HFF-Myc (cell line): ENCODE measurements around the gene ANKRD16.
"Not testable (repeated sequence)": the region's sequence is repeated elsewhere in the genome, so short reads cannot be mapped to it uniquely, and the experiment has no call there.

Source experiments
- DNase-seq: peaks from one replicate; pipeline ENCODE4 v3.0.0-alpha.2; 2011; ENCODE audit warnings: low read depth; ENCODE audit errors: extremely low read depth
- H3K4me3 ChIP-seq: replicated peaks from 2 replicates; pipeline ENCODE4 v1.5.1; 2011; ENCODE audit warnings: low read depth, mild to moderate bottlenecking, control low read depth, low read length
- TF ChIP-seq, protein P1 (sequence below): IDR thresholded peaks from 2 replicates; pipeline ENCODE4 v1.5.1; 2012; ENCODE audit warnings: mild to moderate bottlenecking, low read depth, low read length, control low read depth; ENCODE audit errors: missing control alignments

ANKRD16 gene

DNA sequence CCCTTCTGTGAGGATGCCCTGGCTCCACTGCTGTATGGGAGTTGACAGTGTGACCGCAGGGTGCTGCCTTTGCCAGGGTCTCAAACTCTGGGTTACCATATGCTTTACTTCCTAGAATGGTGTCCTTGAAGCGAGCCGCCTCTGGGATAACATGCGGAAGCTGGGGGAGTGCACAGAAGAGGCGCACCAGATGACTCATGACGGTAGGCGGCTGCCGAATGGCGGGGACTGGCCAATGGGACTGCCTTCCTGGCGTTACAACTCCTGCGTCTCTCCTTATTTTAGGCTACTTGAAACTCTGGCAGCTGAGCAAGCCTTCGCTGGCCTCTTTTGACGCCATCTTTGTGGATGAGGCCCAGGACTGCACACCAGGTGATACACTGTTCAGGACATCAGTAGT, 27.6 kb upstream of the ANKRD16 start:
- no peak overlapping the region for H3K4me3 ChIP-seq
- TF ChIP-seq, protein P1, sequence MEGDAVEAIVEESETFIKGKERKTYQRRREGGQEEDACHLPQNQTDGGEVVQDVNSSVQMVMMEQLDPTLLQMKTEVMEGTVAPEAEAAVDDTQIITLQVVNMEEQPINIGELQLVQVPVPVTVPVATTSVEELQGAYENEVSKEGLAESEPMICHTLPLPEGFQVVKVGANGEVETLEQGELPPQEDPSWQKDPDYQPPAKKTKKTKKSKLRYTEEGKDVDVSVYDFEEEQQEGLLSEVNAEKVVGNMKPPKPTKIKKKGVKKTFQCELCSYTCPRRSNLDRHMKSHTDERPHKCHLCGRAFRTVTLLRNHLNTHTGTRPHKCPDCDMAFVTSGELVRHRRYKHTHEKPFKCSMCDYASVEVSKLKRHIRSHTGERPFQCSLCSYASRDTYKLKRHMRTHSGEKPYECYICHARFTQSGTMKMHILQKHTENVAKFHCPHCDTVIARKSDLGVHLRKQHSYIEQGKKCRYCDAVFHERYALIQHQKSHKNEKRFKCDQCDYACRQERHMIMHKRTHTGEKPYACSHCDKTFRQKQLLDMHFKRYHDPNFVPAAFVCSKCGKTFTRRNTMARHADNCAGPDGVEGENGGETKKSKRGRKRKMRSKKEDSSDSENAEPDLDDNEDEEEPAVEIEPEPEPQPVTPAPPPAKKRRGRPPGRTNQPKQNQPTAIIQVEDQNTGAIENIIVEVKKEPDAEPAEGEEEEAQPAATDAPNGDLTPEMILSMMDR = no peak
- no peak for DNase-seq

- TF ChIP-seq, protein P1 = no peak
- no peak overlapping the region for H3K4me3 ChIP-seq
- DNase-seq = no peak
Measured at GRCh38 chr10:5915451-5915850, 25.8 kb upstream of the ANKRD16 start.

DNA sequence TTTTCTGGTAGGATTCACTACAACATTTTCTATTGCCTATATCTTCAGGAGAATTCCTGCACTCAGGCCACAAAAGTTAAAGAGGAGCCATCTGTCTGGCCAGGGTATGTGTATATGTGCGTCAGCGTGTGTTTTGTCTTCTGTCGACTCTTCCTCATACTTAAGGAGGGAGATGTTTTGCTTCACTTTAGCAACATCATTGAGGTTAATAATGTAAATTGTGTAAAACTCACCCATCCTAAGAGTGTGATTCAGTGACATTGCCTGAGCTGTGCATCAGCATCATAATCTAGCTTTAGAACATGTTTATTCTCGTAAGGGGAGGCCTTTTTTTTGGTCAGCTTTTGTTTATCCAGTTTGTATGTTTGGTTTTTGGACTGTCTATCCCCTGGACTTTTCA, 24.0 kb upstream of the ANKRD16 start:
- TF ChIP-seq, protein P1 = no peak
- no peak for DNase-seq
- H3K4me3 ChIP-seq = no peak overlapping the region

DNA sequence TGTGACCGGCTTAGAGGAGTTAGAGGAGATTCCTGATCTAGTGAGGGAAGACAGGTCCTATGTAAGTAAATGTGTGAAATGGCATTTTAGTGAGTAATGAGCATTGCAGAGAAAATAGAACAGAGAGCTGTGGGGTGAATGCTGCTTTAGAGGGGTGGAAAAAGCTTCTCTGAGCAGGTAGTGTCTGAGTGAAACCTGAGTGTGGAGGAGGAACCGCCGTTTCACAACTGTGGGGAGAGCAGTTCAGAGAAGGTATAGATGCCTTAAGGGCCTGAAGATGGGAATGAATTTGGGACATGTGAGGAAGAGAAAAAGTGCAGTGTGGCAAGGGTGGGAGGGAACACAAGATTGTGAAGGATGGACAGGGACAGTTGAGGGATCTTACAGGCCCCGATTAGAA, 22.0 kb upstream of the ANKRD16 start:
- H3K4me3 ChIP-seq = no peak overlapping the region
- no peak for DNase-seq
- TF ChIP-seq, protein P1 = no peak

DNA sequence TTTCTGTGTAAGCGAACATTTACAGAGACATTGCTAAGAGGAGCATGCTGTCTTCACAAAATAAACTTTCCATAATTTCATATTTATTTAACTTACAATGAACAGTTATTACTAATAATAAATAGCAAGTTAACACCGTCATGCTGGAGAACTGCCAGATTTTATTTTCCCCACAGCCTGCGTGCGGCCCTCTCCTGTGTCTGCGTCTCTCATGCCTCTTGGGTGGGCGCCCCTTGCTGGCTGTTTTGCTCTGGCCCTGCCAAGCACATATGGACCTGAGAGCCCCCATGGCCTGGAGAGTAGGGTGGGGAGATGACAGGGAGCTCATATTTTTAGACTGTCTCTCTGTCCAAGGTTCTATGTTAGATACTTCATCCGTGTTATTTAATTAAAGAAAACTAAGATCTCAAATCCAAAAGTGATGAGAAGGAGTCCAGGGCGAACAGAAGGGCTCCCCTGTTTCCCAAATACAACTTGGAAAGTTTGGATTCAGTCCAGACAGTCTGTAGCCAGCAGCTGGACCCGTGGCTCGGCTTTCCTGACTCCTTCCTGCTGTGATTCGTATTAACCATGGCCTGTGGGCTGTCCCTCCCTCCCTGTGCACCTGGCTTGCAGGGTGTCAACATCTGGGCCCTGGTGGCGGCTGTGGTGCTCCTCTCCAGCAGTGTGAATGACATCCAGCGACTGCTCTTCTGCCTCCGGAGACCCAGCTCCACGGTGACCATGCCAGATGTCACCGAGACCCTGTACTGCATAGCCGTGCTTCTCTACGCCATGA, 20.8 kb upstream of the ANKRD16 start:
- H3K4me3 ChIP-seq = no peak overlapping the region
- TF ChIP-seq, protein P1 = no peak
- no peak for DNase-seq

DNA sequence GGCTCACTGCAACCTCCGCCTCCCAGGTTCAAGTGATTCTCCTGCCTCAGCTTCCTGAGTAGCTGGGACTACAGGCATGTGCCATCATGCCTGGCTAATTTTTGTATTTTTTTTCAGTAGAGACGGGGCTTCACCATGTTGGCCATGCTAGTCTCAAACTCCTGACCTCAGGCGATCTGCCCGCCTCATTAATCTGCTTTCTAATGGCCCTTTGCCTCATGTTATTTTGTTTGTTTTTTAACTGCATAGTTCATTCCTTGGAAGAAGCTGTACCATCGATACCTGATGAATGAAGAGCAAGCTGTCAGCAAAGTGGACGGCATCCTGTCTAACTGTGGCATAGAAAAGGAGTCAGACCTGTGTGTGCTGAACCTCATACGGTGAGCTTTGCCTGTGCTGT, 19.0 kb upstream of the ANKRD16 start:
- not testable (repeated sequence) for DNase-seq, H3K4me3 ChIP-seq

DNA sequence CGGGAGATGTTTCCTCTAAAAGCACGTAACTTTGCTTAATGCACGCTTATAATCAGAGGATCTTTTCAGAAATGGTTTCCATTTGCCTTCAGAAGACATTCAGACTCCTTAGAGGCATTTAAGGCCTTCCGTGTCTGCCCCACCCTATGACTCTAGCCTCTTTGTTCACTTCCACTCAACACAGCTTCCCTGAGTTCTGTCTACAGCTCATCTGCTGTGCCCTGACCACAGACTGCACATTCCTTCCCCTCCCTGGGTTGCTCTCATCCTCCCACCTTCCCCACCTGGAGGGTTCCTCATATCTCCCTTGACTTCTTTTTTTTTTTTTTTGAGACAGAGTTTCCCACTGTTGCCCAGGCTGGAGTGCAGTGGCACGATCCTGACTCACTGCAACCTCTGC, 17.0 kb upstream of the ANKRD16 start:
- no peak for DNase-seq
- H3K4me3 ChIP-seq = no peak overlapping the region
- TF ChIP-seq, protein P1 = no peak
